HEK293 (cell line): ENCODE data around the gene TRIM51.

Source experiments
- CTCF ChIA-PET: fragments of 350-600 bp; formaldehyde crosslinking; extraction: SDS; loops from one replicate; lab custom pipeline; 2021; ENCODE audit warnings: antibody characterized with exemption; lab: Yijun Ruan, JAX
- POLR2A ChIA-PET: fragments of 300-600 bp; formaldehyde crosslinking; extraction: SDS; loops from one replicate; lab custom pipeline; 2020; ENCODE audit warnings: antibody characterized with exemption, inconsistent platforms; lab: Yijun Ruan, JAX
- H3K27ac ChIP-seq: fragments of 200-500 bp; sonication (Bioruptor generic); 2 replicates; pipeline ENCODE4 v1.5.1; 2014; ENCODE audit warnings: low read depth, low read length, control low read depth, inconsistent platforms; ENCODE audit errors: extremely low read depth
- H3K36me3 ChIP-seq, 2 experiments: fragments of 200-500 bp in 1 of 2; sonication (Bioruptor generic) in 1 of 2; 1 replicate in 1 of 2; 2 replicates in 1 of 2; pipeline ENCODE4 v1.5.1; 2014 to 2017; ENCODE audit warnings: inconsistent platforms in 2 of 2, low read length in 2 of 2; ENCODE audit not compliant: control insufficient read depth in 2 of 2, insufficient read depth in 1 of 2
- H3K4me1 ChIP-seq: fragments of 200-500 bp; sonication (Bioruptor generic); 2 replicates; pipeline ENCODE4 v1.5.1; 2014; ENCODE audit warnings: mild to moderate bottlenecking, low read length, inconsistent platforms; ENCODE audit not compliant: control insufficient read depth, insufficient read depth
- H3K4me3 ChIP-seq: 2 replicates; pipeline ENCODE4 v1.5.1; 2011; ENCODE audit warnings: low read depth, mild to moderate bottlenecking, control low read depth, low read length, moderate library complexity
- H3K9me3 ChIP-seq: fragments of 200-500 bp; sonication (Bioruptor generic); 2 replicates; pipeline ENCODE4 v1.5.1; 2014; ENCODE audit warnings: low read depth, low read length, inconsistent platforms; ENCODE audit not compliant: control insufficient read depth, insufficient read depth
- BCL11B ChIP-seq: fragments of 450-650 bp; formaldehyde crosslinking; IDR thresholded peaks from 2 replicates; pipeline ENCODE4 v1.5.1; 2016; ENCODE audit warnings: low read depth, missing biosample characterization, missing genetic modification characterization
- FEZF1 ChIP-seq: fragments of 450-650 bp; formaldehyde crosslinking; IDR thresholded peaks from 2 replicates; pipeline ENCODE4 v1.5.1; 2016; ENCODE audit warnings: missing biosample characterization, missing genetic modification characterization
- GLI4 ChIP-seq: fragments of 450-650 bp; formaldehyde crosslinking; IDR thresholded peaks from 2 replicates; pipeline ENCODE4 v1.5.1; 2016; ENCODE audit warnings: missing biosample characterization, missing genetic modification characterization
- INSM2 ChIP-seq: fragments of 450-650 bp; formaldehyde crosslinking; IDR thresholded peaks from 2 replicates; pipeline ENCODE4 v1.5.1; 2016; ENCODE audit warnings: missing biosample characterization, missing genetic modification characterization
- PRDM4 ChIP-seq: fragments of 450-650 bp; formaldehyde crosslinking; IDR thresholded peaks from 2 replicates; pipeline ENCODE4 v1.5.1; 2017; ENCODE audit warnings: missing biosample characterization, missing genetic modification characterization
- PRDM6 ChIP-seq: fragments of 450-650 bp; formaldehyde crosslinking; IDR thresholded peaks from 2 replicates; pipeline ENCODE4 v1.5.1; 2017; ENCODE audit warnings: missing biosample characterization, missing genetic modification characterization
- YY2 ChIP-seq: fragments of 450-650 bp; formaldehyde crosslinking; IDR thresholded peaks from 2 replicates; pipeline ENCODE4 v1.5.1; 2016; ENCODE audit warnings: missing biosample characterization, missing genetic modification characterization
- ZBTB17 ChIP-seq: fragments of 450-650 bp; formaldehyde crosslinking; IDR thresholded peaks from 2 replicates; pipeline ENCODE4 v1.5.1; 2016; ENCODE audit warnings: missing biosample characterization, missing genetic modification characterization
- ZBTB7A ChIP-seq: fragments of 450-650 bp; formaldehyde crosslinking; IDR thresholded peaks from 2 replicates; pipeline ENCODE4 v1.5.1; 2016; ENCODE audit warnings: low read depth, missing biosample characterization, missing genetic modification characterization
- ZFP37 ChIP-seq: fragments of 450-650 bp; formaldehyde crosslinking; IDR thresholded peaks from 2 replicates; pipeline ENCODE4 v1.5.1; 2016; ENCODE audit warnings: missing biosample characterization, missing genetic modification characterization
- ZFP69B ChIP-seq: fragments of 450-650 bp; formaldehyde crosslinking; IDR thresholded peaks from 2 replicates; pipeline ENCODE4 v1.5.1; 2016; ENCODE audit warnings: missing biosample characterization, missing genetic modification characterization
- ZNF157 ChIP-seq: fragments of 450-650 bp; formaldehyde crosslinking; IDR thresholded peaks from 2 replicates; pipeline ENCODE4 v1.5.1; 2016; ENCODE audit warnings: missing biosample characterization, missing genetic modification characterization
- ZNF169 ChIP-seq: fragments of 450-650 bp; formaldehyde crosslinking; IDR thresholded peaks from 2 replicates; pipeline ENCODE4 v1.5.1; 2016; ENCODE audit warnings: missing biosample characterization, missing genetic modification characterization
- ZNF174 ChIP-seq: fragments of 450-650 bp; formaldehyde crosslinking; IDR thresholded peaks from 2 replicates; pipeline ENCODE4 v1.5.0; 2017; ENCODE audit warnings: missing biosample characterization, mild to moderate bottlenecking, missing genetic modification characterization
- ZNF214 ChIP-seq: fragments of 450-650 bp; formaldehyde crosslinking; IDR thresholded peaks from 2 replicates; pipeline ENCODE4 v1.5.1; 2017; ENCODE audit warnings: missing biosample characterization, mild to moderate bottlenecking, missing genetic modification characterization, borderline replicate concordance
- ZNF280C ChIP-seq: fragments of 450-650 bp; formaldehyde crosslinking; IDR thresholded peaks from 2 replicates; pipeline ENCODE4 v1.5.1; 2016; ENCODE audit warnings: missing biosample characterization, missing genetic modification characterization
- ZNF354C ChIP-seq: fragments of 450-650 bp; formaldehyde crosslinking; IDR thresholded peaks from 2 replicates; pipeline ENCODE4 v1.5.1; 2016; ENCODE audit warnings: missing biosample characterization, missing genetic modification characterization, low read depth, borderline replicate concordance
- ZNF423 ChIP-seq: fragments of 450-650 bp; formaldehyde crosslinking; IDR thresholded peaks from 2 replicates; pipeline ENCODE4 v1.5.1; 2016; ENCODE audit warnings: missing biosample characterization, missing genetic modification characterization
- ZNF513 ChIP-seq: fragments of 450-650 bp; IDR thresholded peaks from 2 replicates; pipeline ENCODE4 v1.5.1; 2018; ENCODE audit warnings: missing biosample characterization, missing genetic modification characterization
- ZNF530 ChIP-seq: fragments of 450-650 bp; formaldehyde crosslinking; IDR thresholded peaks from 2 replicates; pipeline ENCODE4 v1.5.1; 2016; ENCODE audit warnings: low read depth, missing biosample characterization, missing genetic modification characterization
- ZNF548 ChIP-seq: fragments of 450-650 bp; formaldehyde crosslinking; IDR thresholded peaks from 2 replicates; pipeline ENCODE4 v1.5.1; 2016; ENCODE audit warnings: missing biosample characterization, missing genetic modification characterization
- ZNF623 ChIP-seq: fragments of 450-650 bp; formaldehyde crosslinking; IDR thresholded peaks from 2 replicates; pipeline ENCODE4 v1.5.1; 2016; ENCODE audit warnings: missing biosample characterization, missing genetic modification characterization
- ZNF704 ChIP-seq: fragments of 450-650 bp; formaldehyde crosslinking; IDR thresholded peaks from 2 replicates; pipeline ENCODE4 v1.5.1; 2016; ENCODE audit warnings: missing biosample characterization, missing genetic modification characterization

TRIM51 gene

GRCh38 chr11:55849037-55849436 is 34.1 kb upstream of the TRIM51 start:
- TF ChIP-seq GLI4 (tag by site-specific recombination) (no peak), YY2 (tag by site-specific recombination) (no peak)
- POLR2A ChIA-PET = no interaction called here

GRCh38 chr11:55852141-55852540 is 31.0 kb upstream of the TRIM51 start:
- no peaks in the 10 kb centered on the region for H3K4me1 ChIP-seq
- TF ChIP-seq PRDM4 (tag by site-specific recombination) = no peak
- TF ChIP-seq BCL11B (tag by site-specific recombination) = no peak
- TF ChIP-seq ZNF169 (tag by site-specific recombination) = no peak
- TF ChIP-seq ZNF157 (tag by site-specific recombination) = no peak
- TF ChIP-seq ZNF513 (tag by site-specific recombination) = no peak
- no peak for TF ChIP-seq INSM2 (tag by site-specific recombination)
- TF ChIP-seq ZFP37 = no peak
- TF ChIP-seq ZNF548 (tag by site-specific recombination) = no peak
- no peak for TF ChIP-seq ZNF354C (tag by site-specific recombination)
- TF ChIP-seq ZNF280C (tag by site-specific recombination) = no peak
- no peaks in the 10 kb centered on the region for H3K36me3 ChIP-seq
- no peak overlapping the region for H3K4me3 ChIP-seq
- H3K27ac ChIP-seq = no peak overlapping the region
- ChIA-PET POLR2A (no interaction called here), CTCF (no interaction called here)
- no peaks in the 10 kb centered on the region for H3K9me3 ChIP-seq

More at GRCh38 chr11:55849037-55849436, 34.1 kb upstream of the TRIM51 start:
- Histone ChIP-seq H3K27ac (no peak overlapping the region), H3K36me3 (no peaks in the 10 kb centered on the region), H3K4me1 (no peaks in the 10 kb centered on the region), H3K9me3 (no peaks in the 10 kb centered on the region), H3K4me3 (no peak overlapping the region)
- CTCF ChIA-PET = no interaction called here

- H3K4me3 ChIP-seq = no peak overlapping the region
- no peak overlapping the region for H3K27ac ChIP-seq
- H3K9me3 ChIP-seq = no peaks in the 10 kb centered on the region
- no peaks in the 10 kb centered on the region for H3K36me3 ChIP-seq
- CTCF ChIA-PET = no interaction called here
- H3K4me1 ChIP-seq = no peaks in the 10 kb centered on the region
- POLR2A ChIA-PET = no interaction called here
- TF ChIP-seq ZNF423 (tag by site-specific recombination) (no peak), ZNF214 (tag by site-specific recombination) (no peak), ZNF174 (tag by site-specific recombination) (no peak), ZBTB7A (tag by site-specific recombination) (no peak), ZNF623 (tag by site-specific recombination) (no peak), FEZF1 (tag by site-specific recombination) (no peak), ZNF530 (tag by site-specific recombination) (no peak), ZNF704 (no peak), PRDM6 (tag by site-specific recombination) (no peak), ZBTB17 (tag by site-specific recombination) (no peak), ZFP69B (tag by site-specific recombination) (no peak)
These were observed 28.4 kb upstream of the TRIM51 start for GRCh38 chr11:55854704-55855103.
